ENCODE results near the gene DUSP22. TPM values are rescaled to one million over a fixed set of nuclear protein-coding genes. Genes with fewer than 3 reads are reported as not detected.

The DUSP22 gene
- total RNA-seq, 1 experiment from 2014 or later = 18.6 TPM

GRCh38 chr6:327538-328116 is 35.3 kb downstream of the DUSP22 start:
- Mint-ChIP-seq H3K36me3 (ENCODE audit: insufficient read depth, unreplicated experiment) (no peaks in the 10 kb centered on the region), H3K27ac (ENCODE audit: unreplicated experiment) (no peak overlapping the region), H3K4me3 (ENCODE audit: unreplicated experiment) (no peak overlapping the region), H3K27me3 (ENCODE audit: insufficient read depth, unreplicated experiment) (peaks cover 3% of the 10 kb centered on the region), H3K9me3 (ENCODE audit: unreplicated experiment) (no peaks in the 10 kb centered on the region), H3K4me1 (ENCODE audit: low read depth, unreplicated experiment) (no peaks in the 10 kb centered on the region)
- no peak for TF ChIP-seq CTCF (IDR thresholded peaks at IDR 0.05; ENCODE audit: insufficient read depth in 1 of 2, low read depth in 1 of 2, low read length in 1 of 2, severe bottlenecking in 1 of 2, unreplicated experiment in 1 of 2)
- H3K9me3 ChIP-seq = no peaks in the 10 kb centered on the region
- POLR2A ChIA-PET = no interaction called here
- intact Hi-C loops (cut with micrococcal nuclease; ENCODE audit: unreplicated experiment) = no loop called here
- no TSS peak for BruUV-seq (replicated peaks)
- no peaks in the 10 kb centered on the region for H3K4me1 ChIP-seq
- CTCF ChIA-PET = no interaction called here
- H3K36me3 ChIP-seq (ENCODE audit: control insufficient read depth, insufficient read depth, low read length) = no peaks in the 10 kb centered on the region
- no peaks in the 10 kb centered on the region for H3K27me3 ChIP-seq (replicated peaks; ENCODE audit: control insufficient read depth, insufficient read depth, low read length)
- DNase-seq = no peak
- no peak overlapping the region for H3K4me3 ChIP-seq (ENCODE audit: low read depth, low read length)

GRCh38 chr6:328136-328670 is 35.9 kb downstream of the DUSP22 start:
- H3K27me3 Mint-ChIP-seq (ENCODE audit: insufficient read depth, unreplicated experiment) = peaks cover 3% of the 10 kb centered on the region
- Histone ChIP-seq H3K4me1 (no peaks in the 10 kb centered on the region), H3K27me3 (replicated peaks; ENCODE audit: control insufficient read depth, insufficient read depth, low read length) (no peaks in the 10 kb centered on the region), H3K36me3 (ENCODE audit: control insufficient read depth, insufficient read depth, low read length) (no peaks in the 10 kb centered on the region), H3K9me3 (no peaks in the 10 kb centered on the region), H3K4me3 (ENCODE audit: low read depth, low read length) (no peak overlapping the region)
- ChIA-PET POLR2A (no interaction called here), CTCF (no interaction called here)
- intact Hi-C loops (cut with micrococcal nuclease; ENCODE audit: unreplicated experiment) = no loop called here
- no peaks in the 10 kb centered on the region for H3K9me3 Mint-ChIP-seq (ENCODE audit: unreplicated experiment)
- DNase-seq = no peak
- H3K4me1 Mint-ChIP-seq (ENCODE audit: low read depth, unreplicated experiment) = no peaks in the 10 kb centered on the region
- H3K36me3 Mint-ChIP-seq (ENCODE audit: insufficient read depth, unreplicated experiment) = no peaks in the 10 kb centered on the region
- no peak for TF ChIP-seq CTCF (IDR thresholded peaks at IDR 0.05; ENCODE audit: insufficient read depth in 1 of 2, low read depth in 1 of 2, low read length in 1 of 2, severe bottlenecking in 1 of 2, unreplicated experiment in 1 of 2)
- BruUV-seq (replicated peaks) = no TSS peak
- no peak overlapping the region for H3K27ac Mint-ChIP-seq (ENCODE audit: unreplicated experiment)
- H3K4me3 Mint-ChIP-seq (ENCODE audit: unreplicated experiment) = no peak overlapping the region

GRCh38 chr6:328924-329323 is 36.6 kb downstream of the DUSP22 start:
- Mint-ChIP-seq H3K4me3 (ENCODE audit: unreplicated experiment) (no peak overlapping the region), H3K9me3 (ENCODE audit: unreplicated experiment) (no peaks in the 10 kb centered on the region), H3K27me3 (ENCODE audit: insufficient read depth, unreplicated experiment) (peaks cover 3% of the 10 kb centered on the region), H3K4me1 (ENCODE audit: low read depth, unreplicated experiment) (no peaks in the 10 kb centered on the region), H3K27ac (ENCODE audit: unreplicated experiment) (no peak overlapping the region), H3K36me3 (ENCODE audit: insufficient read depth, unreplicated experiment) (no peaks in the 10 kb centered on the region)
- no peaks in the 10 kb centered on the region for H3K27me3 ChIP-seq (replicated peaks; ENCODE audit: control insufficient read depth, insufficient read depth, low read length)
- intact Hi-C loops (cut with micrococcal nuclease; ENCODE audit: unreplicated experiment) = no loop called here
- DNase-seq = no peak
- no peaks in the 10 kb centered on the region for H3K9me3 ChIP-seq
- H3K4me1 ChIP-seq = no peaks in the 10 kb centered on the region
- no peak overlapping the region for H3K4me3 ChIP-seq (ENCODE audit: low read depth, low read length)
- no peak for TF ChIP-seq CTCF (IDR thresholded peaks at IDR 0.05; ENCODE audit: insufficient read depth in 1 of 2, low read depth in 1 of 2, low read length in 1 of 2, severe bottlenecking in 1 of 2, unreplicated experiment in 1 of 2)
- BruUV-seq (replicated peaks) = no TSS peak
- no peaks in the 10 kb centered on the region for H3K36me3 ChIP-seq (ENCODE audit: control insufficient read depth, insufficient read depth, low read length)
- ChIA-PET POLR2A (no interaction called here), CTCF (no interaction called here)
